Measurements from ENCODE around the gene TSC2. TPM values are rescaled to one million over a fixed set of nuclear protein-coding genes. Genes with fewer than 3 reads are reported as not detected.

The TSC2 gene
- total RNA-seq, 2 donors from 2014 or later: 73.9 to 152 TPM

DNA sequence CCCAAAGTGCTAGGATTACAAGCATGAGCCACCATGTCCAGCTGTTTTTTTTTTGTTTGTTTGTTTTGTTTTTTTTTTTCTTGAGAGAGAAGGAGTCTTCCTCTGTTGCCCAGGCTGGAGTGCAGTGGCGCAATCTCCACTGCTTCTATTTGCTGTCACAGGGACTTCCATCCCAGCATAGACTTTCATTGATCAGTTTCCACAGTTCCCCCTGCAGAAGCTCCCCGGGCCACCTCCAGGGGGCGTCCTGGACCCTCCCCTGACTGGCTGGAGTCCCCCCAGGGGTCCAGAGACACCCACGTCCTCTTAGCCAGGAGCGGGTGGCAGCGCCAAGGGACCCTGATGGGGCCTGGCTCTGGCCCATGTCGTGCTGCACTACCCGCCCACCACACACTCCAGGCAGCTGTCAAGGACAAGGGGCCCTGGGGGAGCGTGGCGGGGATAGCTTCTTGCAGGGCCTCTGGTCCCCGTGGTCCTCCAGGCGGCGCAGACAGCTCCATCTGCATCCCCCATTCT is 31.3 kb upstream of the TSC2 start:
- H3K27me3 ChIP-seq: peaks cover 0 to 10% of the 10 kb centered on the region in 2 donors
- peaks cover 15% of the 10 kb centered on the region for H3K4me1 ChIP-seq
- ATAC-seq (no peak), DNase-seq (no peak)
- H3K27ac ChIP-seq: no peak overlapping the region
- intact Hi-C loops (cut with DNase I): loop anchor here (5.0 kb wide), 1 partner anchor 126 kb away; no protein-coding TSS in a partner anchor
- WGBS, 2 donors: 40 to 46% methylated on average over 3 to 13 of the region's 13 CpGs
- H3K9me3 ChIP-seq: no peaks in the 10 kb centered on the region
- H3K36me3 ChIP-seq (replicated peaks in 1 of 2; ENCODE audit: insufficient read depth in 1 of 2, low read depth in 2 of 2): no peaks in the 10 kb centered on the region
- H3K4me3 ChIP-seq: no peak overlapping the region
- TF ChIP-seq CTCF (IDR thresholded peaks at IDR 0.05) (no peak), POLR2A (IDR thresholded peaks at IDR 0.05) (no peak)

- Histone ChIP-seq H3K27ac (no peak within 1 kb of the TSS), H3K4me3 (no peak within 1 kb of the TSS), H3K36me3 (replicated peaks in 1 of 2; ENCODE audit: insufficient read depth in 1 of 2, low read depth in 2 of 2) (no peaks in the 10 kb centered on the region), H3K27me3 (peaks cover 0 to 10% of the 10 kb centered on the region in 2 donors), H3K9me3 (no peaks in the 10 kb centered on the region), H3K4me1 (peaks cover 32% of the 10 kb centered on the region)
- intact Hi-C loops (cut with DNase I): loop anchor here (5.0 kb wide), 1 partner anchor 123 kb away; no protein-coding TSS in a partner anchor
- ATAC-seq: no peak
- no peak for DNase-seq
- TF ChIP-seq POLR2A (IDR thresholded peaks at IDR 0.05) (no peak), CTCF (IDR thresholded peaks at IDR 0.05) (no peak)
- 2 to 3% methylated on average over 9 to 25 of the region's 33 CpGs for WGBS, 2 donors
Observed at GRCh38 chr16:2019518-2019920, 28.3 kb upstream of the TSC2 start, which contains the start of gene NPW. NPW (plus strand) TSS chr16:2019785.

GRCh38 chr16:2019921-2020831 is 27.6 kb upstream of the TSC2 start:
- Histone ChIP-seq H3K36me3 (replicated peaks in 1 of 2; ENCODE audit: insufficient read depth in 1 of 2, low read depth in 2 of 2) (no peaks in the 10 kb centered on the region), H3K27ac (no peak overlapping the region), H3K9me3 (no peaks in the 10 kb centered on the region), H3K4me1 (peaks cover 32% of the 10 kb centered on the region), H3K27me3 (peaks cover 0 to 10% of the 10 kb centered on the region in 2 donors), H3K4me3 (no peak overlapping the region)
- DNase-seq (peak in 1 of 4 donors; percentile 13), ATAC-seq (no peak)
- TF ChIP-seq POLR2A (IDR thresholded peaks at IDR 0.05): no peak
- no peak for TF ChIP-seq CTCF (IDR thresholded peaks at IDR 0.05)
- 3 to 4% methylated on average over 17 to 81 of the region's 96 CpGs for WGBS, 2 donors
- intact Hi-C loops (cut with DNase I): loop anchor here (5.0 to 10.0 kb wide), 2 partner anchors 65 to 122 kb away; no protein-coding TSS in a partner anchor

DNA sequence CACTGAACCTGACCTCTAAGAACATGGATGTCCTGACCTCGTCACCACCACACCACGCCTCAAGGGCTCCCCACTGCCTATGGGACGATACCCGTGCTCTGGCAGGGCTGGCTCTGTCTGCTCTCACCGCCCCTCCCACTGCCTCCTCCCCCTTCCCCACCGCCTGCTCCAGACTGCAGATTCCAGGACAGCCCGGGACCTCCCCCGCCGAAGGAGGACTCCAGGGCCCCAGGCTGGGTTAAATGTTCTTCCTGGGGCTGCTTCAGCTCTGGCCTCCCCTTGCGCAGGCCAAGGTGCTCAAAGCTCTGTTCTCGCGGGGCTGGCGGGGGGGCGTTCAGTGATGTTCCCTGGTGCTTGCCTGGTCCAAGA is 25.1 kb upstream of the TSC2 start:
- ATAC-seq (peak; percentile 13), DNase-seq (peak in 3 of 4 donors; percentile 48 to 59 (median 51))
- H3K9me3 ChIP-seq: no peaks in the 10 kb centered on the region
- H3K27ac ChIP-seq: no peak overlapping the region
- no peak overlapping the region for H3K4me3 ChIP-seq
- H3K27me3 ChIP-seq: peaks cover 0 to 10% of the 10 kb centered on the region in 2 donors
- intact Hi-C loops (cut with DNase I): loop anchor here (10.0 kb wide), 1 partner anchor 62 kb away; no protein-coding TSS in a partner anchor
- no peaks in the 10 kb centered on the region for H3K36me3 ChIP-seq (replicated peaks in 1 of 2; ENCODE audit: insufficient read depth in 1 of 2, low read depth in 2 of 2)
- TF ChIP-seq POLR2A (IDR thresholded peaks at IDR 0.05) (no peak), CTCF (IDR thresholded peaks at IDR 0.05) (no peak)
- peaks cover 44% of the 10 kb centered on the region for H3K4me1 ChIP-seq
- 0 to 2% methylated on average over 3 to 14 of the region's 14 CpGs for WGBS, 2 donors
